ENCODE measurements around the gene TNNI3. TPM values are rescaled to one million over a fixed set of nuclear protein-coding genes. Genes with fewer than 3 reads are reported as not detected.

TNNI3 gene
- total and polyA plus RNA-seq, 9 of the 15 experiments (the other 6 are each of a cell fraction or from before 2014, with no cell fraction given), result 4.7 to 158 (median 42.0) TPM

GRCh38 chr19:55176076-55176475, 18.5 kb upstream of the TNNI3 start (continued):
- TF ChIP-seq, protein P1, sequence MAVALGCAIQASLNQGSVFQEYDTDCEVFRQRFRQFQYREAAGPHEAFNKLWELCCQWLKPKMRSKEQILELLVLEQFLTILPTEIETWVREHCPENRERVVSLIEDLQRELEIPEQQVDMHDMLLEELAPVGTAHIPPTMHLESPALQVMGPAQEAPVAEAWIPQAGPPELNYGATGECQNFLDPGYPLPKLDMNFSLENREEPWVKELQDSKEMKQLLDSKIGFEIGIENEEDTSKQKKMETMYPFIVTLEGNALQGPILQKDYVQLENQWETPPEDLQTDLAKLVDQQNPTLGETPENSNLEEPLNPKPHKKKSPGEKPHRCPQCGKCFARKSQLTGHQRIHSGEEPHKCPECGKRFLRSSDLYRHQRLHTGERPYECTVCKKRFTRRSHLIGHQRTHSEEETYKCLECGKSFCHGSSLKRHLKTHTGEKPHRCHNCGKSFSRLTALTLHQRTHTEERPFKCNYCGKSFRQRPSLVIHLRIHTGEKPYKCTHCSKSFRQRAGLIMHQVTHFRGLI (CRISPR knock-in tag; IDR thresholded peaks at IDR 0.05), result no peak
- TF ChIP-seq ZNF263 (CRISPR knock-in tag; IDR thresholded peaks at IDR 0.05; ENCODE audit: borderline replicate concordance) (peak; percentile 28; the same call in 1 of the 2 replicates), NFE2 (IDR thresholded peaks at IDR 0.05; ENCODE audit: low read depth) (0 out of 2 replicates have a peak, but pooled peaks have one; percentile 11), MTA1 (IDR thresholded peaks at IDR 0.05; ENCODE audit: borderline replicate concordance) (no peak), CC2D1A (IDR thresholded peaks at IDR 0.05) (no peak), IRF2 (CRISPR knock-in tag; IDR thresholded peaks at IDR 0.05) (no peak), RBM34 (IDR thresholded peaks at IDR 0.05; ENCODE audit: borderline replicate concordance, insufficient read depth, low read length) (no peak), SNRNP70 (optimal IDR thresholded peaks at IDR 0.05; ENCODE audit: low read depth, low read length) (no peak), ZNF695 (CRISPR knock-in tag; IDR thresholded peaks at IDR 0.05) (no peak), ZNF212 (CRISPR knock-in tag; IDR thresholded peaks at IDR 0.05) (no peak), MCM3 (IDR thresholded peaks at IDR 0.05) (no peak), ZBTB12 (CRISPR knock-in tag; IDR thresholded peaks at IDR 0.05) (no peak), ZC3H8 (IDR thresholded peaks at IDR 0.05) (no peak), LEF1 (IDR thresholded peaks at IDR 0.05) (0 out of 2 replicates have a peak, but pooled peaks have one; percentile 25), C11orf30 (IDR thresholded peaks at IDR 0.05; ENCODE audit: low read depth) (0 out of 2 replicates have a peak, but pooled peaks have one; percentile 11), GMEB1 (CRISPR knock-in tag; IDR thresholded peaks at IDR 0.05) (no peak), ZNF174 (CRISPR knock-in tag; IDR thresholded peaks at IDR 0.05) (no peak), ATF3 (IDR thresholded peaks at IDR 0.05) (no peak), ATF3 (CRISPR knock-in tag; conservative IDR thresholded peaks at IDR 0.05) (no peak), ZNF766 (CRISPR knock-in tag; conservative IDR thresholded peaks at IDR 0.05) (no peak)
- TF ChIP-seq, protein P2, sequence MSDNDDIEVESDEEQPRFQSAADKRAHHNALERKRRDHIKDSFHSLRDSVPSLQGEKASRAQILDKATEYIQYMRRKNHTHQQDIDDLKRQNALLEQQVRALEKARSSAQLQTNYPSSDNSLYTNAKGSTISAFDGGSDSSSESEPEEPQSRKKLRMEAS (CRISPR knock-in tag; IDR thresholded peaks at IDR 0.05), result 0 out of 2 replicates have a peak, but pooled peaks have one; percentile 31
- TF ChIP-seq, protein P3, sequence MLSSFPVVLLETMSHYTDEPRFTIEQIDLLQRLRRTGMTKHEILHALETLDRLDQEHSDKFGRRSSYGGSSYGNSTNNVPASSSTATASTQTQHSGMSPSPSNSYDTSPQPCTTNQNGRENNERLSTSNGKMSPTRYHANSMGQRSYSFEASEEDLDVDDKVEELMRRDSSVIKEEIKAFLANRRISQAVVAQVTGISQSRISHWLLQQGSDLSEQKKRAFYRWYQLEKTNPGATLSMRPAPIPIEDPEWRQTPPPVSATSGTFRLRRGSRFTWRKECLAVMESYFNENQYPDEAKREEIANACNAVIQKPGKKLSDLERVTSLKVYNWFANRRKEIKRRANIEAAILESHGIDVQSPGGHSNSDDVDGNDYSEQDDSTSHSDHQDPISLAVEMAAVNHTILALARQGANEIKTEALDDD (IDR thresholded peaks at IDR 0.05), result no peak
- TF ChIP-seq, protein P4, sequence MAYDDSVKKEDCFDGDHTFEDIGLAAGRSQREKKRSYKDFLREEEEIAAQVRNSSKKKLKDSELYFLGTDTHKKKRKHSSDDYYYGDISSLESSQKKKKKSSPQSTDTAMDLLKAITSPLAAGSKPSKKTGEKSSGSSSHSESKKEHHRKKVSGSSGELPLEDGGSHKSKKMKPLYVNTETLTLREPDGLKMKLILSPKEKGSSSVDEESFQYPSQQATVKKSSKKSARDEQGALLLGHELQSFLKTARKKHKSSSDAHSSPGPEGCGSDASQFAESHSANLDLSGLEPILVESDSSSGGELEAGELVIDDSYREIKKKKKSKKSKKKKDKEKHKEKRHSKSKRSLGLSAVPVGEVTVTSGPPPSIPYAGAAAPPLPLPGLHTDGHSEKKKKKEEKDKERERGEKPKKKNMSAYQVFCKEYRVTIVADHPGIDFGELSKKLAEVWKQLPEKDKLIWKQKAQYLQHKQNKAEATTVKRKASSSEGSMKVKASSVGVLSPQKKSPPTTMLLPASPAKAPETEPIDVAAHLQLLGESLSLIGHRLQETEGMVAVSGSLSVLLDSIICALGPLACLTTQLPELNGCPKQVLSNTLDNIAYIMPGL (CRISPR knock-in tag; IDR thresholded peaks at IDR 0.05), result no peak
